Measurements from ENCODE around the gene TMEM247. TPM values are rescaled to one million over a fixed set of nuclear protein-coding genes. Genes with fewer than 3 reads are reported as not detected.

Gene TMEM247
- total RNA-seq: not detected
- long read RNA-seq: 0 reads

DNA sequence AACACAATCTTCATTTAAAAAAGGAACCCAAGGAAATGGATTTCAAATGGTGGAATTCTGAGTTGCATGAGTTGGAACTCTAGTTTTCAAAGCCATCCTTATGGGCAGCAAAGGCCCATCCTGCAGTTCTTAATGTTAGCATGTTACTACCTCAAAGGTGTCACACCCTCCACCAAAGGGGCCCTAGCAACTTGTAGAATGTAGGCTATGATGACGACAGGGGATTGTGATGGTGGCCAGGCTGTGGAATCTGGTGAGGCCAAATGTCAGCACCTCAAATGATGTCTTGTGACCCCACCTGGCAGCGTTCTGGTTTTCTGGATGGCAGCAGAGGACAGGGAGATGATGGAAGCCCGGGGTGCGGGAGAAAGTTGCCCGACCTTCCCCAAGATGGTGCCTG lies at the start of gene TMEM247:
Gene TMEM247, plus strand, starts transcription at position 301 of the 400 bp plus-strand sequence.
- intact Hi-C loops (cut with DNase I): no loop called here
- ATAC-seq: no peak
- no peak for DNase-seq

DNA sequence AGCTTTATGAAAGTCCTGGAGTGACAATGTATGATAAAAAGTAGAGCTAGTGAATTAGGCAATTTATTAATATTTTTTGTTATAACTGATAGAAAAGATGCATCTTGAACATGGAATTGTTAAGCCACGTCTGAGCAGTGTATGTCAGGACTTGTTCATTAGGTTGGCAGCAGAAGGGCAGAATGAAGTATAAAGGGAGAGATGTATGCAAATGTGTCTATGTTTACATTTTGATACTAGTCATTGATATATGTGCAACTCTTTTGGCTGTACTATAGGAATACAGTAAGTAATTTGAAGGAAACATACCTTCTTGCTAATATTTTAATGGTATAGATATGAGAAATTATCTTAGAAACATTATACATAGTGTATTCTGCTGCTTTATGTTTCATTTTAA lies 49.0 kb upstream of the TMEM247 start:
- DNase-seq (no peak), ATAC-seq (no peak)
- intact Hi-C loops (cut with DNase I): no loop called here

GRCh38 chr2:46430992-46431391 lies 48.4 kb upstream of the TMEM247 start:
- no peak for DNase-seq
- intact Hi-C loops (cut with DNase I): no loop called here
- no peak for ATAC-seq

DNA sequence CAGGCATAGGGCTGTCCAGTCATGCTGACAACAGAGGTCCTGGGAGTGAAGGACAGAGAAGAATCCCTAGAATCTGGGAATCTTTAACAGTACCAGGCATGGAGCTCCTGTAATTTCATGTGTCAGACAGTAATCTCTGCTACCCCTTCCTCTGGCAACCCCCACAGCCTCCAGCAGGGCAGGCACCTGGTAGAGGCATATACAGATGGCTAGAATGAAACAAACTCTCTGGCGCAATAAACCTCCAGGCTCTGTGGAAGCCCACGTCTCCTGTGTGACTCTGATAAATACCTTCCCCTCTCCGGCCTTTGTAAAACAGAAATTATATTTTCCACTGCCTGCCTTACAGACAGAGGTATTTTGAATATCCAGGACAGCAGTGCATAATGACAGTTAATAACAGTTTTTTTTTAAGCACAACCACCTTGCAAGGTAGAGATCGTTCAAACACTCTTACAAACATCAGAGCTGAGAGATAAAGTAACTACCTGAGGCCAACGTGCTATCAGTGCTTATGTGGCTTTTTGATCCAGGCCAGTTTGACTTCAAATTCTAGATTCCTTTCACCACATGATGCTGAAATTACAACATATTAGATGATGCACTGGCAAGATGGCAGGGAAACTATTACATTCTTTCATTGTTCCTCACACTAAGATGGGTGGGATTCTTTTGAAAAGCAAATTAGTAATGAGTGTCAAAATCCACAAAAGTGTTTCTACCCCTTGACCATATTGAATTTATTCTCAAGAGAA lies 47.7 kb upstream of the TMEM247 start:
- DNase-seq (no peak), ATAC-seq (no peak)
- intact Hi-C loops (cut with DNase I): no loop called here

- intact Hi-C loops (cut with DNase I): no loop called here
- ATAC-seq (no peak), DNase-seq (no peak)
Measured at GRCh38 chr2:46434851-46435273, 44.5 kb upstream of the TMEM247 start.

- no peak for DNase-seq
- intact Hi-C loops (cut with DNase I): no loop called here
- ATAC-seq: no peak
Measured at GRCh38 chr2:46435353-46435752, 44.0 kb upstream of the TMEM247 start.

GRCh38 chr2:46435796-46436360 lies 43.5 kb upstream of the TMEM247 start:
- no peak for DNase-seq
- ATAC-seq: peak in 1 of 2 donors; percentile 23
- intact Hi-C loops (cut with DNase I): no loop called here

- DNase-seq: no peak
- intact Hi-C loops (cut with DNase I): no loop called here
- no peak for ATAC-seq
Measured at GRCh38 chr2:46436800-46437199, 42.6 kb upstream of the TMEM247 start.

DNA sequence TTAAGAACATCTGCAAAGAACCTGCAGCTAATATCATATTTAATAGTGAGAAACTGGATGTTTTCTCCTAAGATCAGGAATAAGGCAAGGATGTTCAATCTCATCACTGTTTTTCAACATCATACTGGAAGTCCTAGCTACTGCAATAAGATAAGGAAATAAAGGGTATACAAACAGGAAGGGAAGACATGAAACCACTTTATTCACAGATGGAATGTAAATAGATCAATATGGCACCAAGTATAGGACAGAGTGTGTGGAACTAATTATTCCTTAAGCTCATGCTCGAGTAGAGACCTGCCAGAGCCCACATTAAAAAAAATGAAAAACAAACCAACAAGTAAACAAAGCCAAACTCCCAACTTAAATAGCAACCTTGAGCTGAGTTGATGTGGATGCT lies 41.3 kb upstream of the TMEM247 start:
- DNase-seq: no peak
- intact Hi-C loops (cut with DNase I): no loop called here

DNA sequence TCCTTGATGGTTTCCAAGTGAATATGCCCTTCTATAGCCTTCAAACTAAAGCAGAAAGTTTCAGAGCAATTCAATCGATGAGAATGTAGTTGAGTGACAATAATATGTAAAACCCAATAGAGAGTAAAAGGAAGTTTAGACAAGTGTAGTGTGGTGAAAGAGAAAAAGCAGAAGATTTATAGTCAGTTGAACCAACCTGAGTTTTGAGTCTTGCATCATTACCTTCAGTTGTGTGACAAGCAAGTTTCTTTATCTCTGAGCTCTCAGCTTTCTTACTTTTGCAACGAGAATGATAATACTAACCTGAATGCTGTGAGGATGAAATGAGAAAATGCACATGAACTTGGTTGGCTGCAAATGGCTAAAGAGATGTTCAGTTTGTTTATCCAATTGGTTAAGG lies 40.6 kb upstream of the TMEM247 start:
- ATAC-seq (no peak), DNase-seq (no peak)
- intact Hi-C loops (cut with DNase I): no loop called here

More for the DNA sequence above, 41.3 kb upstream of the TMEM247 start:
- ATAC-seq: no peak

DNA sequence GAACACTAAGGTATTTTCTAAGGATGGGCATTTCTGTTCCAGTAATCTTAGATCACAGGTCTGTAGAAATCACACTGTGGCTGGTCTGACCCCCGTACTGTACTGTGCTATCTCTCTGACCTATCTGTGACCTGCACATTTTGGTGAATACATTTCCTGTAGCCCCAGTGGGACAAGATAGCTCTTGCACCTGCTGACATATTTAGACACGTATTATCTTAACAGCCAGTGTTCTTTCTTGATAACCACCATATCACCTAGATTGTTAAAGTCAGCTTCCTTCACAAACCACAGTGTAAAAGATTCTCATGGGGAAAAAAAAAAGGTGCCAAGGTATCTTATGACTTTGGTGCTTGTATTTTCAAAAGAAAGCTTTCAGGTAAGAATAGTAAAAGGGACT lies 39.8 kb upstream of the TMEM247 start:
- peak; percentile 34 to 44 for ATAC-seq
- intact Hi-C loops (cut with DNase I): no loop called here
- no peak for DNase-seq

DNA sequence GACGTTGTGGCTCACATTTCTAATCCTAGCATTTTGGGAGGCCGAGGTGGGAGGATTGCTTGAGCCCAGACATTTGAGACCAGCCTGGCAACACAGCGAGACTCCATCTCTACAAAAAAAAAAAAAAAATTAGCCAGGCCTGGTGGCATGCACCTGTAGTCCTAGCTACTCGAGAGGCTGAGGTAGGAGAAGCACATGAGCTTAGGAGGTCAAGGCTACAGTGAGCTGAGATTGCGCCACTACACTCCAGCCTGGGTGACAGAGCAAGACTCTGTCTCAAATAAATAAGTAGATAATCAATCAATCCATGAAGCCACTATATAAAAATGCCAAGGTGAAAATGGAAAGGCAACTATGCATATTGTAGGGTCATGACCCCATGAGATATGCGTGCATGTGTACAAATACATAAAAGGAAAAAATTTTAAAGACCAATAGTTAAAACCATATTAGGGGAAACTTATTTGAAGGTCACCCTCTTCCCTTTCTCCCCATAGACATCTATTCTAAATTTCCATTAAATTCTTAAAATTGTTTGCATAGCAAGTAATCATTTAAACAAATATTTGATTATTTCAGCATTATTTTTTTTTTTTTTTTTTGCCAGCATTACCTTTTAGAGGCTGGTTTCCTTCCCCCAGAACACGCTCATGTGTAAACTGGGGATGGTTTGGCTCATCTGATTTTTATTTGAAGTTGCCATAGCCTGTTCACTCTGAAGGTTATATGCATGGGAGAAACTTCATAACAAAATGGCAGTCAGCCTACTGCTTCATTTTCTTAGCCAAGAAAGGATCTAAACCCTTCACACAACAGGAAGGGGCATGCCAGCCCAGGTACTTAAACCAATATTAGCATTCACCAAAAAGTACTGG lies 37.3 kb upstream of the TMEM247 start:
- ATAC-seq: no peak
- no peak for DNase-seq
- intact Hi-C loops (cut with DNase I): no loop called here

DNA sequence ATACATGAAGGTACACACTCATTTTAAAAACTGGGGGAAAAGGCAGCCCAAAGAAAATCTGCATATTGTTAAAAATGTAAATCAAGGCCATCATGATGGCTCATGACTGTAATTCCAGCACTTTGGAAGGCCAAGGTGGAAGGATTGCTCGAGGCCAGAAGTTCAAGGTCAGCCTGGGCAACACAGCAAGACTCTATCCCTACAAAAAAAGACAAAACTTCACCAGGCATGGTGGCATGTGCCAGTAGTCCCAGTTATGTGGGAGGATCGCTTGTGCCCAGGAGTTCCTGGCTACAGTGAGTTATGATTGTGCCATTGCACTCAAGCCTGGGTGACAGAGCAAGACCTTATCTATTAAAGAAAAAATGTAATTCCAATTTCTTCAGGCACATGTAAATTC lies 34.6 kb upstream of the TMEM247 start:
- intact Hi-C loops (cut with DNase I): no loop called here
- DNase-seq (no peak), ATAC-seq (no peak)

DNA sequence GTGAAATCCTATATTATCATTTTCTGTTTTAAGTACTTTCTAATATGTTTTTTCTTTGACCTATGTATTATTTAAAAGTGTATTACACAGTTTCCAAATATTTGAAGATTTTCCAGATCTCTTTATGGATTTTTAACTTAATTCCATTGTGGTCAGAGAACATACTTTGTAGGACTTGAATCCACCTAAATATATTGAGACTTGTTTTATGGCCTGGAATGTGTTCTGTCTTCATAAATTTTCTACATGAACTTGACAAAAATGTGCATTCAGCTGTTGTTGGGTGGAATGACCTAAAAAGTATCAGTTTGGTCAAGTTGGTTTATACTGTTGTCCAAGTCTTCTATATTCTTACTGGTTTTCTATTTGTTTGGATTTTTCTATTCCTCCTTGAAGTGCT lies 33.8 kb upstream of the TMEM247 start:
- ATAC-seq (no peak), DNase-seq (no peak)
- intact Hi-C loops (cut with DNase I): no loop called here

DNA sequence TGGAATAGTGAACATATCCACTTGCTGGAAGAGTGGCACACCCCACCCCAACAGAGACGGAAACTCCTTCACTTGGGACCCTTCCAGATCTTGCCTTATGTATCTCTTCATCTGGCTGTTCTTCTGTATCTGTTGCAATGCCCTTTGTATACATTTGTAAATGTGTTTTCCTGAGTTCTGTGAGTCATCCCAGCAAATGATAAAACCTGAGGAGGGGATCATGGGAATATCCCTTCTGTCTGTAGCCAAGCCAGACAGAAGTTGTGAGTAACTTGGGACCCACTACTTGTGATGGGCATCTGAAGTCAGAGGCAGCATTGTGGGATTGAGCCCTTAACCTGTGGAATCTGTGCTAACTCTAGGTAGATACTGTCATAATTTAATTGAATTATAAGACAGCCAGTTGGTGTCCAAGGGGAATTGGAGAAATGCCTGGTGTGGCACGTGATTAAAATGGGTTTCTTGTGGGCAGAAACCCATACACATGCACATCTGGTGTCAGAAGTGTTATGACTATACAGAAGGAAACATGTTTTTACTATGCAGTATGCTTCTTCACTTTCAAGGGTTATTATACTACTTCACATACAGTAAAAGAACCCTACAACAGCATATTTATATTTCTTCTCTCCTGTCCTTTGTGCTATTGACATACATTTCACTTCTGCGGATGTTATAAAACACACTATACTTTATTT lies 32.3 kb upstream of the TMEM247 start:
- intact Hi-C loops (cut with DNase I): no loop called here
- no peak for ATAC-seq
- DNase-seq: no peak

- intact Hi-C loops (cut with DNase I): no loop called here
- ATAC-seq: no peak
- DNase-seq: no peak
Measured at GRCh38 chr2:46447649-46448048, 31.7 kb upstream of the TMEM247 start.

- intact Hi-C loops (cut with DNase I): no loop called here
Measured at GRCh38 chr2:46448111-46448510, 31.3 kb upstream of the TMEM247 start.

GRCh38 chr2:46448641-46449040 lies 30.7 kb upstream of the TMEM247 start:
- ATAC-seq: no peak
- DNase-seq: no peak
- intact Hi-C loops (cut with DNase I): no loop called here

More at GRCh38 chr2:46448111-46448510, 31.3 kb upstream of the TMEM247 start:
- DNase-seq: no peak
- no peak for ATAC-seq

DNA sequence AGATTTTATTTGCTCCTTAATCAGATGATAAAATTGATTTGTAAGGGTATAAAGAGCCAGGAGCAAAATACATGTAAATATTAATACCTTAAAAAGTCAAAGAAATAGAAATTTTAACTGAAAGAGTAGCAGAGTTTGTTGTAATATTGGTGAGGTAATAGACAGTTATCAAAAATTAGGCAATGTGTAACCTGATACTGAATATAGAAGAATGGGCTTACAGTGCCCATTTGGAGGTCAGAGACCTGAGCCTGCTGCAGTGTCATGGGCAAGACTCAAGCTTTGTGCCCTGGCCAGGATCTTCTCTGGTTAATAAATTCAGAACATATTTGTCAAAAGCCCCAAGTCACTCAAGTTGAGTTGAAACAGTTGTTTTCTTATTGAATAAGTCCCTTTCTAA lies 29.7 kb upstream of the TMEM247 start:
- intact Hi-C loops (cut with DNase I): loop anchor here in 1 of 2 donors (10.0 kb wide), 1 partner anchor 75 kb away; no protein-coding TSS in a partner anchor

More for the DNA sequence above, 29.7 kb upstream of the TMEM247 start:
- ATAC-seq (no peak), DNase-seq (no peak)
